Esophagus muscularis mucosa (tissue), 4 donors: ENCODE results near the gene TPM2. TPM values are rescaled to one million over a fixed set of nuclear protein-coding genes. Genes with fewer than 3 reads are reported as not detected.
"Not testable (repeated sequence)": the region's sequence is repeated elsewhere in the genome, so short reads cannot be mapped to it uniquely, and the experiment has no call there.

Experiments
- DNase-seq: peaks from one replicate; pipeline ENCODE4 v3.0.0-alpha.2; 2017; ENCODE audit errors: extremely low spot score
- H3K27ac ChIP-seq, 4 donors: fragments of 200-600 bp; sonication (generic); replicated peaks in 1 of 4; 1 replicate in 3 of 4; 2 replicates in 1 of 4; pipeline ENCODE4 v1.5.1; 2016 to 2019; ENCODE audit warnings: mild to moderate bottlenecking in 1 of 4
- H3K27me3 ChIP-seq, 4 donors: fragments of 200-600 bp; sonication (generic); one replicate each; pipeline versions ENCODE4 v1.5.1 to v1.6.0; 2016 to 2019
- H3K36me3 ChIP-seq, 4 donors: fragments of 200-600 bp; sonication (generic); one replicate each; pipeline ENCODE4 v1.5.1; 2016 to 2019
- H3K4me1 ChIP-seq, 4 donors: fragments of 200-600 bp; sonication (generic); one replicate each; pipeline ENCODE4 v1.5.1; 2016 to 2019
- H3K4me3 ChIP-seq, 4 donors: fragments of 200-600 bp; sonication (generic); 1 replicate in 2 of 4; 2 replicates in 2 of 4; pipeline ENCODE4 v1.5.1; 2016 to 2019; ENCODE audit warnings: mild to moderate bottlenecking in 4 of 4, moderate library complexity in 1 of 4
- H3K9me3 ChIP-seq, 4 donors: fragments of 200-600 bp; sonication (generic); 1 replicate in 3 of 4; 2 replicates in 1 of 4; pipeline ENCODE4 v1.5.1; 2016 to 2019
- EP300 ChIP-seq: sonication (generic); formaldehyde crosslinking; IDR thresholded peaks from one replicate; pipeline ENCODE4 v1.6.1; 2017; ENCODE audit warnings: antibody characterized with exemption
- POLR2A ChIP-seq: fragments of 450-650 bp; IDR thresholded peaks from one replicate; pipeline ENCODE4 v1.6.1; 2017; ENCODE audit warnings: antibody characterized with exemption, moderate library complexity, mild to moderate bottlenecking, low read depth
- POLR2AphosphoS5 ChIP-seq, 2 donors: sonication (generic); formaldehyde crosslinking; IDR thresholded peaks; one replicate each; pipeline ENCODE4 v1.6.1; 2017; ENCODE audit warnings: antibody characterized with exemption in 2 of 2
- WGBS: methylation state at CpG from one replicate; pipeline ENCODE4 v1.1.5; 2018; 5-methylcytosine and 5-hydroxymethylcytosine counted together
- intact Hi-C: fragments of 100-400 bp; cut with DNase I; formaldehyde crosslinking; loops from one replicate; pipeline ENCODE4 v1.15.1; 2023
- total RNA-seq, 4 donors: library from RNA; depleted of rRNA; stranded (reverse); fragments of >200 nt; gene quantifications; one replicate each; pipeline versions ENCODE4 v1.1.0 to v1.2.1, GENCODE V29; 2016
- TF ChIP-seq, protein P1 (sequence below), 3 experiments: fragments of 200-600 bp in 2 of 3; fragments of 450-650 bp in 1 of 3; sonication (generic) in 2 of 3; IDR thresholded peaks; one replicate each; pipeline ENCODE4 v1.5.1; 2017 to 2019; ENCODE audit warnings: antibody characterized with exemption in 3 of 3, mild to moderate bottlenecking in 2 of 3, moderate library complexity in 1 of 3

TPM2 gene
- total RNA-seq, 4 donors from 2014 or later = 8,856 to 14,576 (median 12,022) TPM

GRCh38 chr9:35639631-35640030, 50.1 kb downstream of the TPM2 start:
- intact Hi-C loops = no loop called here
- no peak for DNase-seq
- no peak for TF ChIP-seq POLR2AphosphoS5 (IDR thresholded peaks at IDR 0.05)
- no peak for TF ChIP-seq EP300
- TF ChIP-seq, protein P1, sequence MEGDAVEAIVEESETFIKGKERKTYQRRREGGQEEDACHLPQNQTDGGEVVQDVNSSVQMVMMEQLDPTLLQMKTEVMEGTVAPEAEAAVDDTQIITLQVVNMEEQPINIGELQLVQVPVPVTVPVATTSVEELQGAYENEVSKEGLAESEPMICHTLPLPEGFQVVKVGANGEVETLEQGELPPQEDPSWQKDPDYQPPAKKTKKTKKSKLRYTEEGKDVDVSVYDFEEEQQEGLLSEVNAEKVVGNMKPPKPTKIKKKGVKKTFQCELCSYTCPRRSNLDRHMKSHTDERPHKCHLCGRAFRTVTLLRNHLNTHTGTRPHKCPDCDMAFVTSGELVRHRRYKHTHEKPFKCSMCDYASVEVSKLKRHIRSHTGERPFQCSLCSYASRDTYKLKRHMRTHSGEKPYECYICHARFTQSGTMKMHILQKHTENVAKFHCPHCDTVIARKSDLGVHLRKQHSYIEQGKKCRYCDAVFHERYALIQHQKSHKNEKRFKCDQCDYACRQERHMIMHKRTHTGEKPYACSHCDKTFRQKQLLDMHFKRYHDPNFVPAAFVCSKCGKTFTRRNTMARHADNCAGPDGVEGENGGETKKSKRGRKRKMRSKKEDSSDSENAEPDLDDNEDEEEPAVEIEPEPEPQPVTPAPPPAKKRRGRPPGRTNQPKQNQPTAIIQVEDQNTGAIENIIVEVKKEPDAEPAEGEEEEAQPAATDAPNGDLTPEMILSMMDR (IDR thresholded peaks at IDR 0.05) = no peak
- TF ChIP-seq POLR2A = no peak
- Histone ChIP-seq H3K27me3 (no peaks in the 10 kb centered on the region), H3K9me3 (no peaks in the 10 kb centered on the region), H3K4me3 (no peak overlapping the region), H3K4me1 (peaks cover 0 to 2% (median 0%) of the 10 kb centered on the region in 4 donors), H3K36me3 (peaks cover 0 to 5% (median 0%) of the 10 kb centered on the region in 4 donors), H3K27ac (no peak overlapping the region)
- 79% methylated on average over 1 of the region's 1 CpG for WGBS

- H3K27ac ChIP-seq, H3K9me3 ChIP-seq, H3K27me3 ChIP-seq, H3K36me3 ChIP-seq, intact Hi-C loops, DNase-seq, H3K4me1 ChIP-seq, H3K4me3 ChIP-seq: not testable (repeated sequence)
- WGBS = 54% methylated on average over 1 of the region's 1 CpG
These were observed 50.5 kb downstream of the TPM2 start for GRCh38 chr9:35639225-35639624.

- H3K4me1 ChIP-seq, intact Hi-C loops, H3K9me3 ChIP-seq, DNase-seq, H3K36me3 ChIP-seq, H3K27ac ChIP-seq, H3K27me3 ChIP-seq, H3K4me3 ChIP-seq: not testable (repeated sequence)
- 76% methylated on average over 7 of the region's 8 CpGs for WGBS
These were observed 51.0 kb downstream of the TPM2 start for GRCh38 chr9:35638751-35639150.

DNA sequence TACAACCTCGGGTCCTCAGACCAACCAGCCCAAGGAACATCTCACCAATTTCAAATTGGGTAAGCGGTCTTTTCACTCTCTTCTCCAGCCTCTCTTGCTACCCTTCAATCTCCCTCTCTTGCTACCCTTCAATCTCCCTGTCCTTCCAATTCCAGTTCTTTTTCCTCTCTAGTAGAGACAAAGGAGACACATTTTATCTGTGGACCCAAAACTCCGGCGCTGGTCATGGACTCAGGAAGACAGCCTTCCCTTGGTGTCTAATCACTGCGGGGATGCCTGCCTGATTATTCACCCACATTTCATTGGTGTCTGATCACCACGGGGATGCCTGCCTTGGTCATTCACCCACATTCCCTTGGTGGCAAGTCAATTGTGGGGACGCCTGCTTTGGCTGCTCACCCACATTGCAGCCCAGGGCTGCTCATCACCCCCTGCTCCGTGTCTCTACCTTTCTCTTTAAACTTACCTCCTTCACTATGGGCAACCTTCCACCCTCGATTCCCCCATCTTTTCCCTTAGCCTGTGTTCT, 52.2 kb downstream of the TPM2 start:
- H3K9me3 ChIP-seq, H3K27ac ChIP-seq, H3K4me3 ChIP-seq, H3K36me3 ChIP-seq, H3K4me1 ChIP-seq, DNase-seq, intact Hi-C loops, H3K27me3 ChIP-seq: not testable (repeated sequence)
- 95% methylated on average over 9 of the region's 9 CpGs for WGBS

DNA sequence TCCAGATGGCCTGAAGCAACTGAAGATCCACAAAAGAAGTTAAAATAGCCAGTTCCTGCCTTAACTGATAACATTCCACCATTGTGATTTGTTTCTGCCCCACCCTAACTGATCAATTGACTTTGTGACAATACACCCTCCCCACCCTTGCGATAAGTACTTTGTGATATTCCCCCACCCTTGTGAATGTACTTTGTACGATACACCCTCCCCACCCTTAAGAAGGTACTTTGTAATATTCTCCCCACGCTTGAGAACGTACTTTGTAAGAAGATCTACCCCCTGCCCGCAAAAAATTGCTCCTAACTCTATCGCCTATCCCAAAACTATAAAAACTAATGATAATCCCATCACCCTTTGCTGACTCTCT, 52.9 kb downstream of the TPM2 start:
- H3K36me3 ChIP-seq, H3K9me3 ChIP-seq, H3K27ac ChIP-seq, DNase-seq, H3K4me1 ChIP-seq, H3K4me3 ChIP-seq, H3K27me3 ChIP-seq, intact Hi-C loops: not testable (repeated sequence)
- 97% methylated on average over 6 of the region's 6 CpGs for WGBS

- Histone ChIP-seq H3K4me1 (peaks cover 0 to 2% (median 0%) of the 10 kb centered on the region in 4 donors), H3K27ac (no peak overlapping the region), H3K36me3 (peaks cover 0 to 5% (median 0%) of the 10 kb centered on the region in 4 donors), H3K27me3 (no peaks in the 10 kb centered on the region), H3K9me3 (no peaks in the 10 kb centered on the region), H3K4me3 (no peak overlapping the region)
- WGBS = 84% methylated on average over 9 of the region's 9 CpGs
- no peak for DNase-seq
- intact Hi-C loops = no loop called here
- TF ChIP-seq POLR2A = no peak
- no peak for TF ChIP-seq POLR2AphosphoS5 (IDR thresholded peaks at IDR 0.05)
- TF ChIP-seq EP300 = no peak
- TF ChIP-seq, protein P1 (IDR thresholded peaks at IDR 0.05) = no peak
These were observed 53.4 kb downstream of the TPM2 start for GRCh38 chr9:35636135-35636876.

- intact Hi-C loops = no loop called here
- TF ChIP-seq POLR2A (no peak), EP300 (no peak), POLR2AphosphoS5 (IDR thresholded peaks at IDR 0.05) (no peak)
- TF ChIP-seq, protein P1 (IDR thresholded peaks at IDR 0.05) = no peak
- Histone ChIP-seq H3K27me3 (no peaks in the 10 kb centered on the region), H3K4me3 (no peak overlapping the region), H3K9me3 (no peaks in the 10 kb centered on the region), H3K27ac (no peak overlapping the region), H3K4me1 (peaks cover 0 to 2% (median 0%) of the 10 kb centered on the region in 4 donors), H3K36me3 (peaks cover 0 to 3% (median 0%) of the 10 kb centered on the region in 4 donors)
- no peak for DNase-seq
These were observed 54.0 kb downstream of the TPM2 start for GRCh38 chr9:35635730-35636129.
